AG04449 (cell line): ENCODE data around the gene KASH5.

Source experiments
- CTCF ChIA-PET: fragments of 350-600 bp; formaldehyde crosslinking; extraction: SDS; loops from one replicate; lab custom pipeline; 2021; ENCODE audit warnings: antibody characterized with exemption; lab: Yijun Ruan, JAX
- POLR2A ChIA-PET: fragments of 400-600, 350-600 bp; formaldehyde crosslinking; extraction: SDS; loops from one replicate; lab custom pipeline; 2020; ENCODE audit warnings: antibody characterized with exemption, inconsistent platforms; lab: Yijun Ruan, JAX
- DNase-seq: peaks from one replicate; pipeline ENCODE4 v3.0.0-alpha.2; 2010; ENCODE audit warnings: low read depth, low spot score
- H3K4me3 ChIP-seq: 2 replicates; pipeline ENCODE4 v1.5.1; 2011; ENCODE audit warnings: low read depth, mild to moderate bottlenecking, control low read depth, low read length
- CTCF ChIP-seq: IDR thresholded peaks from one replicate; pipeline ENCODE4 v1.5.1; 2011; ENCODE audit warnings: mild to moderate bottlenecking, moderate library complexity, low read length, control low read depth, inconsistent platforms; ENCODE audit not compliant: insufficient read depth; ENCODE audit errors: missing control alignments

Gene KASH5

DNA sequence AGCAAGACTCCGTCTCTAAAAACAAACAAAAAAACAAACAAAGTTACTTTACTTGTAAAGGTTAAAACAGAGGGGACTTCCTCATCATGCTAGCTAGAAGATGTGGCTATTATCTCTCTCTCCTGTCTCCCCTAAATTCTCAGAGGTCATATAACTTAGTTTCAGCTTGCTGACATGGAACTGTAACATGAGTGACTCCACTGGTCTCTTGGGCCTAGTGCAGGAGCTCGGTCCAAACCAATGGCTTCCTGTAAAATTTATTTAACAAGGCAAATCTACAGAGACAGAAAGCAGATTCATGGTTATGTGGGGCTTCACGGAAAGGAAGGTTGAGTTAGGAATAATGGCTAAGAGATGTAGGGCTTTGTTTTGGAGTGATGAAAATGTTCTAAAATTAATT lies 9.5 kb upstream of the KASH5 start:
- DNase-seq = no peak
- no peak for TF ChIP-seq CTCF
- ChIA-PET POLR2A (no interaction called here), CTCF (interaction anchor here (1.5 to 3.7 kb wide), 3 partner anchors 8 to 13 kb away, joined by 4 to 18 read pairs (median 5); no protein-coding TSS in a partner anchor)
- no peak overlapping the region for H3K4me3 ChIP-seq

DNA sequence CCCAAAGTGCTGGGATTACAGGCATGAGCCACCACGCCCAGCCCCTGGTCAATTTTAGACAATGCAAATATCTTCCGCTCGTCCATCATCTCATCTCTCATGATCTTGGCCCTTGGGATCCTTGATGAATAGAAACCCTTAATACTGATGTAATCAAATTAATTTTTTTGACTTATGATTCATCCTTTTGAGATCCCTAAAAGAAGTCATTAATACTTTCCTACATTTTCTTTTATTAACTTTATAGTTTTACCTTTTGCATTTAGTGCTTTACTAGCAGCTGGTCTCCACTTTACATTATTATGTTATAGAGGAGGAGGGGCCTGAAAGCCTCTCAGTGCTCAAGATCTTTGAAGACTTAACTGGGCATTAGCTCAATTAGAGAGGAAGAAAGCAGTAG lies 7.7 kb upstream of the KASH5 start:
- ChIA-PET POLR2A (no interaction called here), CTCF (interaction anchor here (0.9 to 3.7 kb wide), 4 partner anchors 9 to 155 kb away, joined by 3 to 18 read pairs (median 3); no protein-coding TSS in a partner anchor)
- no peak overlapping the region for H3K4me3 ChIP-seq
- TF ChIP-seq CTCF = no peak
- no peak for DNase-seq

DNA sequence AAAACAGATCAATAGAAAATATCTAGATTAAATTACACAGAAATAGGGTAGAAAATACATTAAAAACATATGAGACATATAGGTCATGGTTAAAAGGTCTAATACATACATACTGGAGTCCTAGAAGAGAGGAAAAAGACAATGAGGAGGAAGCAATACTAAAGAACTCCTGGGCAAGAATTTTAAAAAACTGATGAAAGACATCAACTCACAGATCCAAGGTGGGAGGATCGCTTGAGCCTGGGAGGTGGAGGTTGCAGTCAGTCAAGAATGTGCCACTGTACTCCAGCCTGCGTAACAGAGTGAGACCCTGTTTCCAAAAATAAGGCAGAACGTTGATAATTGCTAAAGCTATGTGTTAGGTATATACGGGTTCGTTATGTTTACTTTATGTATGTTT lies 5.4 kb upstream of the KASH5 start:
- POLR2A ChIA-PET = no interaction called here
- DNase-seq = no peak
- no peak overlapping the region for H3K4me3 ChIP-seq
- CTCF ChIA-PET = no interaction called here
- no peak for TF ChIP-seq CTCF

DNA sequence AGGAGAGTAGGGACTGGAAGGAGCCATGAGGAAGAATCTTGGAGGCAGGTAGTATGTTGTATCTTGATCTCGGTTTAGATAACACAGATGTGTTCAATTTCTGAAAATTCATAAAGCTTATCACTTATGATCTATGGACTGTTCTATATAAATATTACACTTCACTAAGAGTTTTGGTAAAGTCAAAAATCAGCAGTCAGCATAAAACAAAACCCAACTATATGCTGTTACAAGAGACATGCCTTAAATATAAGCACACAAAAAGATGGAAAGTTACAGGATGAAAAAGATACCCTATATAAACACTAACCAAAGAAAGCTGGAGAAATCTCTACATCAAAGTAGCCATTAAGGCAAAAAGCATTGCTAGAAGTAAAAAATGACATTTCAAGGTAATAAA lies 4.5 kb upstream of the KASH5 start:
- no peak overlapping the region for H3K4me3 ChIP-seq
- POLR2A ChIA-PET = no interaction called here
- no peak for DNase-seq
- TF ChIP-seq CTCF = no peak
- CTCF ChIA-PET = interaction anchor here (0.8 to 1.3 kb wide), 5 partner anchors 9 to 62 kb away, joined by 3 to 8 read pairs (median 4); partner anchors contain the start of gene DKKL1

- TF ChIP-seq CTCF = no peak
- no peak for DNase-seq
- ChIA-PET POLR2A (no interaction called here), CTCF (interaction anchor here (1.0 to 5.7 kb wide), 4 partner anchors 9 to 57 kb away, joined by 3 to 50 read pairs (median 12); no protein-coding TSS in a partner anchor)
- no peak overlapping the region for H3K4me3 ChIP-seq
Observed at GRCh38 chr19:49389406-49389805, 1.4 kb downstream of the KASH5 start.

DNA sequence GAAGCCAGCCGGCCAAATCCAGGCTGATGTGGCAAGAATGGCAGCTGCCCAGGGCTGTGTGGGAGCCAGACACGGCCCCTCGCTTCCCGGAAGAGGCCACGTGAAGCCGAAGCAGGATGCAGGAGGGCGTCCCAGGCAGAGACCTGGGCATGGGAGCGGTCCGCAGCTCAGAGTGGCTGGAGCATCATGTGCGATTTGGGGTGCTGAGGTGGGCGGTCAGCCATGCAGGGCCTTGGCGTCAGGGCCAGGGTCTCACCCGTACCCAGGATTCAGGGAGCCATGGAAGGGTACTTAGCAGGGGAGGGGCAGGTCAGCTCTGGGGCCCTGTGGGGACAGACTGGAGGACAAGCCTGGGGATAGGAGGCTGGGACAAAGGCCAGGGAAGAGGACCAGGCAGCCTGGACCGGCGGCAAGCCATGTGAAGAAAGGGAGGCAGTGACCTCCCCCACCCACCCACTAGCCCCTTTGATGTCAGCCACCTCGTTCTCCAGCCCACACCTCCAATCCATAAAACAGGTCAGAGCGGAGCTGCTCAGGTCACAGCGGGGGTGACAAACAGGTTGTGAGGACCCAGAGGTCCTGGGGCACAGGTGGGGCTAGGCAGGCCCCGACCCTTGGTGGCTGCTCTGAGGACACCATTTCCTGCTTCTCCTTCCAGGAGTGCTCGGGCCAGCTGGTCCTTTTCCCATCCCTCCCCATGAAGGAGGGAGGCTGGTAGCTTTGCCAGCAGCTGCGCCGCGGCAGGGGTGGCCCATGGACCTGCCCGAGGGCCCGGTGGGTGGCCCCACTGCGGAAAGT lies 2.3 kb downstream of the KASH5 start:
- H3K4me3 ChIP-seq = no peak overlapping the region
- ChIA-PET CTCF (interaction anchor here (1.1 to 5.7 kb wide), 7 partner anchors 10 to 89 kb away, joined by 3 to 50 read pairs (median 13); no protein-coding TSS in a partner anchor), POLR2A (no interaction called here)
- no peak for DNase-seq
- no peak for TF ChIP-seq CTCF
